Left ventricle myocardium superior (tissue), 1 donor: ENCODE data around the gene IQCC. TPM values are rescaled to one million over a fixed set of nuclear protein-coding genes. Genes with fewer than 3 reads are reported as not detected.
"Not testable (repeated sequence)": the region's sequence is repeated elsewhere in the genome, so short reads cannot be mapped to it uniquely, and the experiment has no call there.

Experiments used
- ATAC-seq: fragments of 200-7000 bp; cut with Tn5 transposase; one replicate; pipeline ENCODE4 v1.9.1; 2020; ENCODE audit warnings: mild to moderate bottlenecking, moderate library complexity
- DNase-seq: peaks from one replicate; pipeline ENCODE4 v3.0.0-alpha.2; 2020
- intact Hi-C: fragments of 100-400 bp; cut with micrococcal nuclease; formaldehyde crosslinking; loops from one replicate; pipeline ENCODE4 v1.11.0; 2022
- long read RNA-seq: library from polyadenylated mRNA; unstranded; transcript quantifications from one replicate; pipeline ENCODE4 v2.0.0, GENCODE V29; 2021
- total RNA-seq: library from RNA; stranded (reverse); fragmentation: NEBNext Ultra II Directional; extraction: Animal tissue kit (Norgen Biotek cat#: 25700); gene quantifications from one replicate; pipeline ENCODE4 v1.2.1, GENCODE V29; 2021
- donor health status: DM: no; HTN: yes; CAD: no; lungs with severe emphysema.

The IQCC gene
- 0.92 TPM for total RNA-seq
- long read RNA-seq, partial matches to known transcripts, result 0 of 1 reads
- long read RNA-seq, other reads (novel, unspliced or antisense), result 0 of 1 reads

DNA sequence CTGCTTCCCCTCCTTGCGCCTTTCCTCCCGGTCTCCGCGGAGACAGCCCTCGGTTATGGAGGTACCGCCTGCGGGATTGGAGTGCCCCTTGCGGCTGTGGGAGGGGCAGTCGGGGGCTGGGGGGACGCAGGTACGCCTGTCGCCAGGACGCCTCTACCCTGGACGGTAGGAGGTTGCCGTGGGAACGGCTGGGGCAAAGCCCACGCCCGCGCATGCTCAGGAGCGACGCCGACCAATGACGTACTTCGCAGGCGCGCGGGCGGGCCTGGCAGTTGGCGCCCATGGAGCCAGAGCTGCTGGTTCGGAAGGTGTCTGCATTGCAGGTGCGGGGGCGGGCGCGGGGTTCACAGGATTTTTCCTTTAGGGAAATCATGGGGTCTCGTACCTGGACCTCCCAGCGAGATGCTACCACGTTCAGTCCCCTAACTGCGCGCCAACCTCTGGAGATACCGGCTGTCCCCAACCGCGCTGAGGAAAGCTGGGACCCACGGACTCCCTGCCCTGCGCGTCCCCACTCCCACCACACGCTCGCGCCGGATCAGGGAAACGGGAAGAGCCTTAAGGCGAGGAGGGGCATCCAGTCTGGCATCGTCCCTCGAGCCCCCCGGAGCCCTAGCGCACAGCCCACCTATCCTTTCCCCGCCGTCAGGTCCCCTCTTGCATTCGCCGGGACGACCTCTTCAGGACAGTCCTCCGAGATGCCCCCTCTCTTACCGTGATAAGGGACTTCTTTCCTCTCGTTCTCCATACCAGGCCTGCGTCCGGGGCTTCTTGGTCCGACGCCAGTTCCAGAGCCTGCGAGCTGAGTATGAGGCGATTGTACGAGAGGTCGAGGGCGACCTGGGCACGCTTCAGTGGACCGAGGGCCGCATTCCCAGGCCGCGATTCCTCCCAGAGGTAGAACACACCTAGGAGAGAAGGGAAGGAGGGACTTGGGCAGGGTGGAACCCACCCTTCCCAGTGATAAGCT is at the start of gene IQCC:
Gene IQCC (plus strand): TSS at position 271 of the 970 bp plus-strand sequence. CDS start 11 bp downstream, at position 282.
- peak; percentile 92 for DNase-seq
- ATAC-seq, result peak; percentile 76
- intact Hi-C loops, result no loop called here

DNA sequence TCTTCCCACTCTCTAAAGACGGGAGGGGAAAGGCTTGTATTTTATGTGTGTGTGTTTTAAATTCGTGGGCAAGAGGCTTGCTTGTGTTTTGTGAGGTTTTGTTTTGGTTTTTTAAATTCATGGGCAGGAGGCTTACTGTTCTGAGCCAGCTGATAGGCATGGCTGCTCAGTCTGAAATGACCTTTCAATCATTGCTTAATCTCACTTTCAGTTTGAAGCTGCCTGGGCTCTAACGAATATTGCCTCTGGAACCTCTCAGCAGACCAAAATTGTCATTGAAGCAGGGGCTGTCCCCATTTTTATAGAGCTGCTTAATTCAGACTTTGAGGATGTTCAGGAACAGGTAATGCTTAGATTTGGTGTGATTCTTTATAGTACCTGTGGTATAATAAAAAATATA is 46.3 kb upstream of the IQCC start:
- intact Hi-C loops, result no loop called here
- ATAC-seq (no peak), DNase-seq (no peak)

DNA sequence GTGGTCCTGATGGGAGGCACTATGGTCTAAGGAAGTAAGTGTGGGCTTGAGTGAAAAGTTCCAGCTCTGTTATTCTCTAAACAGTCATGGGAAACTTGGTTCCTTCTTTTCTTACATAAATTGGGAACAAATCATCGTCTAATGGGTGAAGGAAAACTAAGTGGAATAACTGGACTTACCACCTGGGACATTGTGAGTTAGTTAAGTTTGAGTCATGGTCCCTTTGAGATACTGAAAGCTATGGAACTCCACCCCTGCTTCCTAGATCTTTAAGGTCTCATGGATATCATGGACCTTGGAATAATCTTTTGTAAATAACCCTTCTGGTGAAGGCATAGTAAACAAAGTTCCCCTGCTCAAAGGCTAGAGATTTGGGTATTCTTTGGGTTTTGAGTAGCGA is 42.1 kb upstream of the IQCC start:
- DNase-seq, result no peak
- intact Hi-C loops, result no loop called here
- no peak for ATAC-seq

DNA sequence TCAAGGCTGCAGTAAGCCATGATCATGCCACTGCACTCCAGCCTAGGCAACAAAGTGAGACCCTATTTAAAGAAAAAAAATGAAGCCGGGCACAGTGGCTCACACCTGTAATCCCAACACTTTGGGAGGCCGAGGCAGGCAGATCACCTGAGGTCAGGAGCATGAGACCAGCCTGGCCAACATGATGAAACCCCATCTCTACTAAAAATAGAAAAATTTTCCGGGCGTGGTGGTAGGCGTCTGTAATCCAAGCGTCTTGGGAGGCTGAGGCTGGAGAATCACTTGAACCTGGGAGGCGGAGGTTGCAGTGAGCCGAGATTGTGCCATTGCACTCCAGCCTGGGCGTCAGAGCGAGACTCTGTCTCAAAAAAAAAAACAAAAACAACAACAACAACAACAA is 39.8 kb upstream of the IQCC start:
- DNase-seq, ATAC-seq, intact Hi-C loops: not testable (repeated sequence)

DNA sequence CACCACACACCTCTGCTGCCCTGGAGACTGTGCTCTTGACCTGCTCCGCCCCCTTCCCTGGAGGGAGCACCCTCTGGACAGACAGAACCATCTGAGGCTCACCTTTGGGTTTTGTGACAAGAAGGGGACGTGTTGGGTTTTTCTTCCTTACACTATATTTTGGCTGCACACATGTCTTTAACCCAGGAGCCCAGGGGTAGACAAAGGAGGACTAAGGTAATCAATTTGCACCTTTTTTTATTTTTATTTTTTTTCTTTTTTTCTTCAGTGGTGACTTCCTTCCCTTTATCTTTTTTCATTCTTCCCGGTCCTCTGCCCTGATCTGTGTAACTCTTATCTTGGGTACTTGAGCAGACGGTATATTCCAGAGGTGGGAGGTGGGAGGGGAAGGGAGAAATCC is 34.5 kb upstream of the IQCC start:
- ATAC-seq, result no peak
- intact Hi-C loops, result no loop called here
- DNase-seq, result no peak

DNA sequence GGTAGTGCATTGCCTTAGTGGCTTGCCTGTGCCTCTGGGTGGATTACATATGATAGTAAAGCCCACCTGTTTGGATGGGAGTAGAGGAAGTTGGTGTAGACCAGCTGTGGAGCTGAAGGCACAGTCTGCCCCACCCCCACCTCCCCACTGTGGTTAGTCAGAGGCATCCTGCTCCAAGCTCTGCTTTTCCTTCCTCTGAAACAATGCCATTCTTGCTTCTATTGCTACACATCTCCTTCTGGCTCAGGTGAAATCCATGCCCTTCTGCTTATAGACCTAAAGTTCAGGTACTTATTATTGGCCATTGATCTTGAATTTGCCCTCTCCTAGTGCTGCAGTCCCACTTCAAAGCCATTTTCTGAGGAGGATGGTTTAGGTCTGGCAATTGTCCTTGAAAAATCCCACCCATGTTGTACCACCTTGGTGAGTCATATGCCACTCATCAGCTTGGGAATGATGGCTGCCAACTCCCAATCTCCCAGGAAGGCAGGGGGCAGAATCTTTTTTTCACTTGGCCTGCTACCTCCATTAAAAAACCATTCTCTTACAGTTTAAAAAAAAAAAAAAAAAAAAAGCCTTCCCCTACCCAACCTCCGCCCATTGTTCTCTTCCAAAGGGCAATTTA is 32.7 kb upstream of the IQCC start:
- DNase-seq, result no peak
- ATAC-seq, result no peak
- intact Hi-C loops, result no loop called here

DNA sequence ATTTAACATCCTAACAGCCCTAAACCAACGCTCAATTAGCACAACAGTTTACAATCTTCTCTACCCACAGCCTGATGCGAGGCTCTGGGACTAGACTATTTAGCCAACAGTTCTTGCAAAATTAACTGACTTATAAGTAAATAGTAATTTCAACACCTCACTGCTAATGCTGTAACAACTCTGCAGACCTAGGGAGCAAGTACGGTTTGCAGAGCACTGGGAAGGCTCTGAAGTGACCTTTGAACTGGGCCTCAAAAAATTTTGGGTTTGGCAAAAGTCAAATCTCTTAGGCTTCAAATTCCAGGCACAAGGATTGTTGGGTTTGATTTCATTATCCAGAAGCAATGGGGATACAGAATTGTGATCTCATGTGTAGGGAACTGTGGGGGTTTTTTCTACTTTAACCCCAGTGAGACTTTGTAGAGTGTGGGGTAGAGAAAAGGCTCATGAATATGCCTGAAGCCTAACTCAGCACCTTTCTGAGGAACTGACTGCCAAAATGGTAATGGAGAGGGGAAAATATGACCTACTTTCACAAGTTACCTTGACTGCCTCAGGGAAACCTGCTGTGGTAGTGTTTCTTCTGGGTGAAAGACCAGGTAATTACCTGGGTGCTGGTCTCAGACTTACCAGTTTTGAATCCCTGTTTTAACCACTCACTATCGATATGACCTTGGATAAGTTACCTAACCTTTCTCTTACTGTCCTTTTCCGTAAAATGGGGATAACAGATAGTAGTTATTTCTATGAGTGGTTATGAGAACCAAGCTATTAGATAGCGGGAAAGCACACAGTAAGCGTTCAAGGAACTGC is 26.9 kb upstream of the IQCC start:
- ATAC-seq (no peak), DNase-seq (no peak)
- intact Hi-C loops, result no loop called here

DNA sequence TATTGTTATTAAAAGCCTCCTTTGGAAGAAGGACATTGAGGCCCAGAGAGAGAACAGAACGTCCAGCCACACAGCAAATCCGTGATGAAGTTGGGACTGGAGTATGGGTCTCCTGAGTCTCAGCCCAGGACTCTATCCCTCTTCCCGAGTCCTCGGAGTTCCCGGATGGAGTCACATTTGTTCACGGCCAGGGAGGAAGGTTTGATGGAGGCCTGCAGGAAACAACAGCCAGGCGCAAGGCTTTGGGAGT is 26.4 kb upstream of the IQCC start:
- no peak for DNase-seq
- peak; percentile 22 for ATAC-seq

DNA sequence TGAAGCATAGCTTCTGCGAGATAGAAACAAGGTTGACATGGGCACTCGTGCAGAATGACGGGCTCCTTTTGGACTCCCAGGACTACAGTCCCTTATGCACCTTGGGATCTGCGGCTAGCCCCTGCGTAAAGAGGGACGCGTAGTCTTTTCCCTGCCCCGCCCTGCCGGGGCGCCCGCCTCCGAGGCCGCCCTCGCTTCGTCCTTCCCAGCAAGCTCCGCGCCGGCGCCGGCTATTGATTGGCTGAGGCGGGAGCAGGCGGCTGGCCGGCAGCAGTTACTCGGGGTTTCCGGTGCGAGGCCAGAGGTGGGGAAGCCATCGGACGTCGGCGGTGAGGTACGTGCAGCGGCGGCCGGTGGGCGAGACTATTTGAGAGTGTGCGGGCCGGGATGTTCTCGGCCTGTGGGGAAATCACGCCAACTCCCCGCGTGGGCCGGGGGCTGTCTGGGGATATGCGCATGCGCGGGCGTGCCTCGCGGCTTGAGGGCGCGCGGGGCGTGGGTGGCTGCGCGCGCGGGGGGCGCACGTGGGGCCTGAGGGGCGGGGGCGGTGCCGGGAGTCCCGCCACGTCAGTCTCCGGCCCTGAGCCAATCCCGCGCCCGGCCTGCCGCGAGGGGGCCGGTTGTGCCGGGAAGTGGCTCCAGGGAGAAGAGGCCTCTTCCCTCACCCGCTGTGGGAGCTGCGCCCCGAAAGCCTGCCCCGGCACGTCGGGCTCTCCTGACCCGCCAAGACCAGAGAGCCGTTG is 25.9 kb upstream of the IQCC start, which contains the start of gene TXLNA:
Gene TXLNA (plus strand): TSS at position 233 of the 743 bp plus-strand sequence. CDS start 671 bp downstream, outside the sequence.
- ATAC-seq (peak; percentile 95), DNase-seq (peak; percentile 98)
- intact Hi-C loops, result no loop called here

More for the DNA sequence above, 26.4 kb upstream of the IQCC start:
- intact Hi-C loops, result no loop called here

DNA sequence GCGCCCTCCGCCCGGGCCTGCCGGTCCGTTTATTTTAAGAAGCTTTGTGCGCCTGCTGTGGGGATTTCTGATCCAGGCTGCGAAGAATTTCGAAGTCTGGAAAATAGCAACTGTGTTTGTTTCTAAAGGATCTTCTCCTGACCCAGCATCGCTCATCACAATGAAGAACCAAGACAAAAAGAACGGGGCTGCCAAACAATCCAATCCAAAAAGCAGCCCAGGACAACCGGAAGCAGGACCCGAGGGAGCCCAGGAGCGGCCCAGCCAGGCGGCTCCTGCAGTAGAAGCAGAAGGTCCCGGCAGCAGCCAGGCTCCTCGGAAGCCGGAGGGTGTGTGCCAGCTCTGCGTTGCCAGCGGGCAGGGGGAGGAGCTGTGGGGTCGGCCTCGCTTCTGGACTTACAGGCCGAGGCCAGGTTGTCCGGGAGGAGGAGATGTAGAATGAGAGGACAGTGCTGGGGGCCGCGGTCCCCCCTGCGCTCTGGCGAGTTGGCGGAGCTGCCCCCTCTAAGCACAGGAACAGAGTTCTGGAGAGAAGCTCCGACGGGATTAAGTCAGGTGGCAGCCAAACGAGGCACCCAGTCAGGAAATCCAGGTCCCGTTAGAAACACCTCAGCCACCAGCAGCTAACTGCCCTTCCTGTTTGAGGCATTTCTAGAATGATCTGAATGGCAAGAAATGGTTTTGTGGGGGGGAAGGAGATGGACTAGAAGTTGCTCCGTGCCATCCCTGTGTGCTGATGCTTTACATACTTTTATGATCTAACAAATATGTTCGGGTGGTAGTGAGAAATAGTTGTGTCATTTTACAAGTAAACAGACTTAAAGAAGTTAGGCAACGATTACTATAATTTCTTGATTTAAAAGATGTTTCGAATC is 25.0 kb upstream of the IQCC start:
- ATAC-seq, result peak; percentile 42
- intact Hi-C loops, result no loop called here
- peak; percentile 61 for DNase-seq

DNA sequence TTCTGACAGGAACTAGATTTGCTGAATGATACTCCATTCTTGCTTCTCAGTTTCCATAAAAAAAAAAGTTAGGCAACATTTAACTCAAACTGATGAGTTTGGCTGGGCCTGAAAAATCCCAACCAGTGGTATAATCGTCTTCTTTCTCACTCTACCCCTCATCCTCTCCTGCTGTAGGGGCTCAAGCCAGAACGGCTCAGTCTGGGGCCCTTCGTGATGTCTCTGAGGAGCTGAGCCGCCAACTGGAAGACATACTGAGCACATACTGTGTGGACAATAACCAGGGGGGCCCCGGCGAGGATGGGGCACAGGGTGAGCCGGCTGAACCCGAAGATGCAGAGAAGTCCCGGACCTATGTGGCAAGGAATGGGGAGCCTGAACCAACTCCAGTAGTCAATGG is 24.4 kb upstream of the IQCC start:
- ATAC-seq (no peak), DNase-seq (no peak)
- intact Hi-C loops, result no loop called here

DNA sequence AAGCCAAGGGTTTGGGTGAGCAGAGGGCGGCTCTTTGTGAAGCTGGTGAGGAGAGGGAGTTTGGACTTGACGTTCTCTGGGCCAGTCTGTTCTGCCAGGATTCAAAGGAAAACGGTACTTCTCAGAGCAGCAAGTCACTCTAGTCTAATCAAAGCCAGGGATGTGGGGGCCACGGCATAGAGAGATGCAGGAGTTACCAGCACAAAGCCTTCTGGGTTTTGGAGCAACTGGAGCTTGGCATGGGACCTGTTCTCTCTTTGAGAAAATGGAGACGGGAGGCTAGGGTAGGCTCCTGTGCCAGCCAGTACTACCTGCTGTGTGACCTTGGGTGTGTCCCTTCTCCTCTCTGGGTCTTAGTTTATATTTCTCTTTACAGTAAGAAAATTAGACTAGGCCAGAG is 23.9 kb upstream of the IQCC start:
- intact Hi-C loops, result no loop called here
- ATAC-seq (no peak), DNase-seq (no peak)

DNA sequence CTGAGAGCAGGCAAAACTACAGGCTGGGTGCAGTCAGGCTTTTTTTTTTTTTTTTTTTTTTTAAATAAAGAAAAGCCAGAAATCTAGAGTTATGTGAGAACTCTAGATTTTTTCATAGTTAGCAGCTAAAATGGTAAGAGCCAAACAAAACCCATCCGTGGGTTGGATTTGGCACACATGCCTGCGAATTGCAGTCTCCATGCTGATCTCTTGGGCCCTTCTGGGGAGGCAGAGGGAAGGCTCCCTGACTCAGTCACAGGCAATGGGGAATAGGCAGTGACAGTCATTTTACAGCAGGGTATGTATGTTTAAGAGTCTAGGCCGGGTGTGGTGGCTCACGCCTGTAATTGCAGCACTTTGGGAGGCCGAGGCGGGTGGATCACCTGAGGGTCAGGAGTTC is 23.4 kb upstream of the IQCC start:
- intact Hi-C loops, result no loop called here
- DNase-seq, result no peak

DNA sequence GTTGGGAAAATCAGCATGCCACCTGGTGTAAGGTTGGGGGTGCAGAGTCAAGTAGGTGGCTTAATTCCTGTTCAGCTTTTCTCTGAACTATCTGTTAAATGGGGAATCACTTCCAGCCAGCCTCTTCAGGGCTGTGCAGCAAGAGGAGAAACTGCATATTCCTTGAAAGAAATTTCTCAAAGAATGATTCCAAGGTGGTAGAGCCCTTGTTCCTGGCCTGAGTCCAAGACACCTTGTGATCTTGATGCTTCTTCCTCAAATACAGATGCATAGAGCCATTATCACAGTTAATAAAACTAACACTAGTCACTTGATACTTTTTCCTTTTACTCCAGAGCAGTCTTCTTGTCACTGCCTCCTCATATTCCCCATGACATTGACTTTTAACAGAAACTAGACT is 20.8 kb upstream of the IQCC start:
- intact Hi-C loops, result no loop called here
- no peak for ATAC-seq

More for the DNA sequence above, 23.4 kb upstream of the IQCC start:
- no peak for ATAC-seq

DNA sequence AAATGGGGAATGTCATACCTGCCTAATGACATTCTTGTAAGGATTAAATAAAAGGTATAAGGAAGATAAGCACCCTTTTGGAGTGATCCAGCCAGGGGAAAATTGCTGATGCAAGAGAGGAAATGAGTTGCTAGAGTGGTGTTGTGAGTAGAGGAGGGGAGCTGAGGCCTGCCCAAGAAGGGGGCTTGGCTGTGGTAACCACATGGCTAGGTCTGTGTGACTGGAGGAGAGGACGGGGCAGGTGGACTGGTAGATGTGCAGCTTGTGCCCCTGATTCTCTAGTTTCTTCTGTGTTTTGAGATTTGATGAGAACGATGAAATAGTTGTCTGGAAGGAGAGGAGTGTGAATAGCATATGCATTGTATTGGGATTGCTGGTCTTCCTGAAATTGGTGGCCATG is 19.4 kb upstream of the IQCC start:
- no peak for DNase-seq
- intact Hi-C loops, result no loop called here
- ATAC-seq, result no peak

More for the DNA sequence above, 20.8 kb upstream of the IQCC start:
- no peak for DNase-seq

DNA sequence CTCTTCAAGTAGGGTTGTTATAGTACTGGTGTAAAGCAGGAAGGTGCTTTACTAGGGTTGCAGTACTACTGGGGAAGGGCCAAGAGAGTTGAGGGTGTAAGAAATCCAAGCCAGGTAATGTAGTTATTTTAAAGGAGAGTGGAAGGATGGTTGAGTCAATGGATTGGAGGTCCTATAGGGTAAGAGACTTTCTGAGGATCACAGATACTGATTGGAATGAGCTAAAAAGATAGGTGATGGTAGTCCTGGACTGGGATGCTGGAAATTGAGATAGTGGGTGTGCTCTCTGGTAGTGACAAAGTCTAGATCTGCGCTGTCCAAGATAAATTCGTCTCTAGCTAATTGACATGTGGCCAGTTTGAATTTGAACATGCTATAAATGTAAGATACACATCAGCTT is 19.0 kb upstream of the IQCC start:
- intact Hi-C loops, result no loop called here
- ATAC-seq (no peak), DNase-seq (no peak)

DNA sequence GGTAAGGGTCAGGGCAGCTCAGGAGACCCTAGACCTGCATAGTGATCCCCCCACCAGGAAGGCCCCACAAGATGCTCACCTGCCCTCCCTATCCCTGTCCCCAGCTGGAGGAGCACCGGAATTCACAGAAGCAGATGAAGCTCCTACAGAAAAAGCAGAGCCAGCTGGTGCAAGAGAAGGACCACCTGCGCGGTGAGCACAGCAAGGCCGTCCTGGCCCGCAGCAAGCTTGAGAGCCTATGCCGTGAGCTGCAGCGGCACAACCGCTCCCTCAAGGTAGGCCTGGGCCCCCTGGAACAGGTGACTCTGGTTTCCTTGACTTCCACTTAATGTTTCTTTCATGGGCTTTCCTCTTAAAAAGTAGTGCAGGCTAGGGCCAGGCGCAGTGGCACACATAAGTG is 17.6 kb upstream of the IQCC start:
- DNase-seq (no peak), ATAC-seq (no peak)
- intact Hi-C loops, result no loop called here
